ENCODE data around the gene FOXA3.

FOXA3 gene

GRCh38 chr19:45822716-45823115 is 41.4 kb upstream of the FOXA3 start:
- peaks cover 8% of the 10 kb centered on the region for H3K4me1 ChIP-seq (ENCODE audit: control insufficient read depth, low read depth, low read length)
- H3K9me3 ChIP-seq (ENCODE audit: control insufficient read depth, low read depth, low read length): no peaks in the 10 kb centered on the region
- no peak overlapping the region for H3K9ac ChIP-seq (ENCODE audit: low read length)
- H3K36me3 ChIP-seq (ENCODE audit: control insufficient read depth, low read depth, low read length): peaks cover 52% of the 10 kb centered on the region
- H3K27ac ChIP-seq (ENCODE audit: low read length): no peak overlapping the region
- no peaks in the 10 kb centered on the region for H3K27me3 ChIP-seq (ENCODE audit: control insufficient read depth, insufficient read depth, low read length)
- H3K4me3 ChIP-seq (ENCODE audit: low read length): no peak overlapping the region

GRCh38 chr19:45823182-45823581 is 40.9 kb upstream of the FOXA3 start:
- H3K9me3 ChIP-seq (ENCODE audit: control insufficient read depth, low read depth, low read length): no peaks in the 10 kb centered on the region
- H3K27me3 ChIP-seq (ENCODE audit: control insufficient read depth, insufficient read depth, low read length): no peaks in the 10 kb centered on the region
- peaks cover 56% of the 10 kb centered on the region for H3K36me3 ChIP-seq (ENCODE audit: control insufficient read depth, low read depth, low read length)
- H3K27ac ChIP-seq (ENCODE audit: low read length): no peak overlapping the region
- peaks cover 3% of the 10 kb centered on the region for H3K4me1 ChIP-seq (ENCODE audit: control insufficient read depth, low read depth, low read length)
- no peak overlapping the region for H3K9ac ChIP-seq (ENCODE audit: low read length)
- H3K4me3 ChIP-seq (ENCODE audit: low read length): no peak overlapping the region

- H3K9me3 ChIP-seq (ENCODE audit: control insufficient read depth, low read depth, low read length): no peaks in the 10 kb centered on the region
- no peak overlapping the region for H3K27ac ChIP-seq (ENCODE audit: low read length)
- no peaks in the 10 kb centered on the region for H3K27me3 ChIP-seq (ENCODE audit: control insufficient read depth, insufficient read depth, low read length)
- H3K36me3 ChIP-seq (ENCODE audit: control insufficient read depth, low read depth, low read length): peaks cover 65% of the 10 kb centered on the region
- H3K9ac ChIP-seq (ENCODE audit: low read length): no peak overlapping the region
- no peaks in the 10 kb centered on the region for H3K4me1 ChIP-seq (ENCODE audit: control insufficient read depth, low read depth, low read length)
- H3K4me3 ChIP-seq (ENCODE audit: low read length): no peak overlapping the region
Observed at GRCh38 chr19:45824041-45824471, 40.1 kb upstream of the FOXA3 start.

GRCh38 chr19:45824531-45825262 is 39.4 kb upstream of the FOXA3 start:
- Histone ChIP-seq H3K4me3 (ENCODE audit: low read length) (no peak overlapping the region), H3K27me3 (ENCODE audit: control insufficient read depth, insufficient read depth, low read length) (no peaks in the 10 kb centered on the region)

GRCh38 chr19:45825263-45825605 is 38.9 kb upstream of the FOXA3 start:
- Histone ChIP-seq H3K27ac (ENCODE audit: low read length) (no peak overlapping the region), H3K36me3 (ENCODE audit: control insufficient read depth, low read depth, low read length) (peaks cover 77% of the 10 kb centered on the region), H3K9ac (ENCODE audit: low read length) (no peak overlapping the region), H3K9me3 (ENCODE audit: control insufficient read depth, low read depth, low read length) (no peaks in the 10 kb centered on the region), H3K4me3 (ENCODE audit: low read length) (no peak overlapping the region), H3K27me3 (ENCODE audit: control insufficient read depth, insufficient read depth, low read length) (no peaks in the 10 kb centered on the region), H3K4me1 (ENCODE audit: control insufficient read depth, low read depth, low read length) (no peaks in the 10 kb centered on the region)

More at GRCh38 chr19:45824531-45825262, 39.4 kb upstream of the FOXA3 start:
- Histone ChIP-seq H3K9ac (ENCODE audit: low read length) (no peak overlapping the region), H3K36me3 (ENCODE audit: control insufficient read depth, low read depth, low read length) (peaks cover 71% of the 10 kb centered on the region), H3K4me1 (ENCODE audit: control insufficient read depth, low read depth, low read length) (no peaks in the 10 kb centered on the region), H3K9me3 (ENCODE audit: control insufficient read depth, low read depth, low read length) (no peaks in the 10 kb centered on the region), H3K27ac (ENCODE audit: low read length) (no peak overlapping the region)

GRCh38 chr19:45825917-45826893 is 37.9 kb upstream of the FOXA3 start:
- Histone ChIP-seq H3K27me3 (ENCODE audit: control insufficient read depth, insufficient read depth, low read length) (no peaks in the 10 kb centered on the region), H3K9me3 (ENCODE audit: control insufficient read depth, low read depth, low read length) (no peaks in the 10 kb centered on the region), H3K36me3 (ENCODE audit: control insufficient read depth, low read depth, low read length) (peaks cover 82% of the 10 kb centered on the region), H3K4me3 (ENCODE audit: low read length) (no peak overlapping the region), H3K27ac (ENCODE audit: low read length) (no peak overlapping the region), H3K9ac (ENCODE audit: low read length) (no peak overlapping the region), H3K4me1 (ENCODE audit: control insufficient read depth, low read depth, low read length) (no peaks in the 10 kb centered on the region)

- Histone ChIP-seq H3K9me3 (ENCODE audit: control insufficient read depth, low read depth, low read length) (no peaks in the 10 kb centered on the region), H3K9ac (ENCODE audit: low read length) (no peak overlapping the region), H3K36me3 (ENCODE audit: control insufficient read depth, low read depth, low read length) (peaks cover 87% of the 10 kb centered on the region), H3K27ac (ENCODE audit: low read length) (no peak overlapping the region), H3K4me3 (ENCODE audit: low read length) (no peak overlapping the region), H3K4me1 (ENCODE audit: control insufficient read depth, low read depth, low read length) (no peaks in the 10 kb centered on the region), H3K27me3 (ENCODE audit: control insufficient read depth, insufficient read depth, low read length) (no peaks in the 10 kb centered on the region)
Observed at GRCh38 chr19:45826934-45827333, 37.2 kb upstream of the FOXA3 start.

- Histone ChIP-seq H3K27me3 (ENCODE audit: control insufficient read depth, insufficient read depth, low read length) (no peaks in the 10 kb centered on the region), H3K9me3 (ENCODE audit: control insufficient read depth, low read depth, low read length) (no peaks in the 10 kb centered on the region), H3K9ac (ENCODE audit: low read length) (no peak overlapping the region), H3K4me3 (ENCODE audit: low read length) (no peak overlapping the region), H3K36me3 (ENCODE audit: control insufficient read depth, low read depth, low read length) (peaks cover 90% of the 10 kb centered on the region), H3K27ac (ENCODE audit: low read length) (no peak overlapping the region), H3K4me1 (ENCODE audit: control insufficient read depth, low read depth, low read length) (no peaks in the 10 kb centered on the region)
Observed at GRCh38 chr19:45827459-45828093, 36.5 kb upstream of the FOXA3 start.

GRCh38 chr19:45828523-45828922 is 35.6 kb upstream of the FOXA3 start:
- no peak overlapping the region for H3K9ac ChIP-seq (ENCODE audit: low read length)
- no peaks in the 10 kb centered on the region for H3K4me1 ChIP-seq (ENCODE audit: control insufficient read depth, low read depth, low read length)
- peaks cover 82% of the 10 kb centered on the region for H3K36me3 ChIP-seq (ENCODE audit: control insufficient read depth, low read depth, low read length)
- H3K4me3 ChIP-seq (ENCODE audit: low read length): no peak overlapping the region
- H3K27ac ChIP-seq (ENCODE audit: low read length): no peak overlapping the region
- no peaks in the 10 kb centered on the region for H3K9me3 ChIP-seq (ENCODE audit: control insufficient read depth, low read depth, low read length)
- H3K27me3 ChIP-seq (ENCODE audit: control insufficient read depth, insufficient read depth, low read length): no peaks in the 10 kb centered on the region

GRCh38 chr19:45828945-45829344 is 35.2 kb upstream of the FOXA3 start:
- Histone ChIP-seq H3K9me3 (ENCODE audit: control insufficient read depth, low read depth, low read length) (no peaks in the 10 kb centered on the region), H3K27me3 (ENCODE audit: control insufficient read depth, insufficient read depth, low read length) (no peaks in the 10 kb centered on the region), H3K4me1 (ENCODE audit: control insufficient read depth, low read depth, low read length) (no peaks in the 10 kb centered on the region), H3K36me3 (ENCODE audit: control insufficient read depth, low read depth, low read length) (peaks cover 78% of the 10 kb centered on the region), H3K4me3 (ENCODE audit: low read length) (no peak overlapping the region), H3K27ac (ENCODE audit: low read length) (no peak overlapping the region), H3K9ac (ENCODE audit: low read length) (no peak overlapping the region)

- H3K9me3 ChIP-seq (ENCODE audit: control insufficient read depth, low read depth, low read length): no peaks in the 10 kb centered on the region
- H3K4me3 ChIP-seq (ENCODE audit: low read length): no peak overlapping the region
- no peak overlapping the region for H3K27ac ChIP-seq (ENCODE audit: low read length)
- H3K9ac ChIP-seq (ENCODE audit: low read length): no peak overlapping the region
- no peaks in the 10 kb centered on the region for H3K27me3 ChIP-seq (ENCODE audit: control insufficient read depth, insufficient read depth, low read length)
- peaks cover 67% of the 10 kb centered on the region for H3K36me3 ChIP-seq (ENCODE audit: control insufficient read depth, low read depth, low read length)
- H3K4me1 ChIP-seq (ENCODE audit: control insufficient read depth, low read depth, low read length): no peaks in the 10 kb centered on the region
Observed at GRCh38 chr19:45834970-45835369, 29.2 kb upstream of the FOXA3 start.

All from iPS-18a (cell line).